LoVo (cell line): ENCODE measurements around the gene COPZ1.
A peak's percentile ranks its signal among the peaks of the same experiment; 100 is the strongest.
"Not testable (repeated sequence)": the region's sequence is repeated elsewhere in the genome, so short reads cannot be mapped to it uniquely, and the experiment has no call there.

Experiments used
- DNase-seq: peaks from one replicate; pipeline ENCODE4 v3.0.0-alpha.2; 2016; ENCODE audit warnings: low spot score

COPZ1 gene

DNA sequence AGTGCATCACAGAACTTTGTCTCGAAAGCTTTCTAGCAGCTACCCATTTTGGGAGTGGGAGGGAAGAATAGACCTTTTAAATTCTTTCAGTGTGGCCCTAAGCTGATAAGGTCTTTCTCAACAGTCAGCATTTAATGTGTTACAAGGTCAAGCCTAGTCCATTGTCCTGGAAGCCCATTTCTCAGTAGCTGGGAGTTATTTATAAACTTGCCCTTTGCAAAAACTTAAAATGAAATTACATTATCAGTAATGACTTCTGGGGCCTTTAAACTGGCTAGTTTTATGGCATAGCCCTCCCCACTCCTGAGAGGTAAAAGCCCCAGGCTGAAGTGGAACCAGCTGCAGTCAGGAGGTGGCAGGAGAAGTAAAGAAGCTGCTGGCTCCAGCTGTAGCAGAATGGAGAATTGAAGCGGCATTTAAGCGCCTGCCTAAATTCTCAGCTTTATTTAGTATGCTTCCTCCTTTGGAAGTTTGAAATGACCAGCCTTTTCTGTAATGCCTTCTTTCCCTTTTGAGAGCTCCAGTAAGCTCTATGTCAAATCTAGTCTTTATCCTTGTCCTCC, 12.4 kb downstream of the COPZ1 start:
- no peak for DNase-seq

DNA sequence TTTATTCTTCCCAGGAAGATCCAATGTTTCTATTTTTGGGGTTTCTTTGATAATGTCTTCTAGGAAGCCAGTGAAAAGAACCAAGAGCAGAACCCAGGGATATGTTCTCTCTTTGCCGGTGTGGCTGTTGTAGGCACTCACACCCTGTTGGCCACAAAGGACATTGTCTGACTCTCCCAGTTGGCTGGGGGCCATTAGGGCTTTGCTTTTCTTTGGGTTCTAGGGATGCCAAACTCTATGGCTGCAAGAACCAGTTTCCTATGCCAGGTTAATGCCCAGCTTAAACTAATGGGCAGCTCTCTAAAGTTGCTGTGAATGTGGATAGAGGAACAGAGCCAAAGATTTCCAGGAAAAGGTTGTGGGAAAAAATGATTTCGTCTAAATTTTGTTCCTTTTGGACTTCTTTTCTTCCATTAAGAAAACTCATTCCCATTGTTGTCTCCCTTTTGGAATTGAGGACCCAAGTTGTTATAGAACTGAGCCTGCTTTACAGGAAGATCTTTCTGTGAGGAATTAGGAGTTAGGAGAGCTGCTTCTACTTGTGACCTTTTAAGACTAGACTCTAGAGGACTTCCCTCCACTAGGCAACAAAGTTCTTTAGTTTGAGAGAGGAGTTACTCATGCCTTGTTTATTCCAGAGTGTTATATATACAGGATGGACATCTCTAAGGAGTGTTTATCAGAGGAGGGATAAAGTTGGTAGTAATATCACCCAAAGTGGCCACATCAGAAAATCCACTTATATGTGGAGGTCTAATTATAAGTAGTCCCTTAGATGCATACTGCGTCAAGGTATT, 13.1 kb downstream of the COPZ1 start:
- DNase-seq: no peak

DNA sequence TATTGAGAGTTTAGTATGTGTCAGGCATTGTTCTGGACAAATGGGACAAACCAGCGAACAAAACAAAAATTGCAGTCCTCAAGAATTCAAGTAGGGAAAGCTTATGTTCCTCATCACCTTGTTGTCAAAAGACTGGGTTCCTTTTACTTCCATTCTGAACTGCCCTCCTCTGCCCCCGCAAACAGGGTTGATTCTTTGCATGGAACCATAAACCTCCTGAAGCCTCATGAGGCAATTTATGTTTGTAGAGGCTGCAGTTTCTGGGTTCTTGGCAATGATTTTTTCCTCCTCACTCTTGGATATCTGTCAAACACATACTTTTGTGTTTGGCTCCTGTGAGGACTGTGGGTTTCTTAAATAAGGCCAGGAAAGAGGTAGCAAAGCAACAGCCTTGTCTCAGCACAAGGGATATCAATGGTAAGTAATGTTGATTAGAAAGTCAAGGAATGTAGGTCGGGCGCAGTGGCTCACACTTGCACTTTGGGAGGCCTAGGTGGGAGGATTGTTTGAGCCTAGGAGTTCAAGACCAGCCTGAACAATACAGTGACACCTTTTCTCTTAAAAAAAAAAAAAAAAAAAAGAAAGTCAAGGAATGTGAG, 13.9 kb downstream of the COPZ1 start:
- DNase-seq: no peak

DNA sequence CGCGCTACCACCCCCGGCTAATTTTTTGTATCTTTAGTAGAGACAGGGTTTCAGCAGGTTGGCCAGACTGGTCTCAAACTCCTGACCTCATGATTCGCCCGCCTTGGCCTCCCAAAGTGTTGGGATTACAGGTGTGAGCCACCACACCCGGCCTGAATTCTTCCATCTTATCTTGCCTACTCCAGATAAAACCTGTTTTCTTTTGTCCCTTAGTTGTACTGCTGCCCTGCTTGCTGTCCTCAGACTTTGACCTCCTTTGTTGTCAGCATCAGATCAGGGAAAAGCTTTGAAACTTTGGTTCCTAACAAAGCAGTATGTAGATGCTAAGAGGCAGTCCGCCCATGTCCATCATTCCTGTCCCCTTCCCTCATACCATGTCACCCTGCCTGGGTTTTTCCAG, 15.9 kb downstream of the COPZ1 start:
- DNase-seq: no peak

DNA sequence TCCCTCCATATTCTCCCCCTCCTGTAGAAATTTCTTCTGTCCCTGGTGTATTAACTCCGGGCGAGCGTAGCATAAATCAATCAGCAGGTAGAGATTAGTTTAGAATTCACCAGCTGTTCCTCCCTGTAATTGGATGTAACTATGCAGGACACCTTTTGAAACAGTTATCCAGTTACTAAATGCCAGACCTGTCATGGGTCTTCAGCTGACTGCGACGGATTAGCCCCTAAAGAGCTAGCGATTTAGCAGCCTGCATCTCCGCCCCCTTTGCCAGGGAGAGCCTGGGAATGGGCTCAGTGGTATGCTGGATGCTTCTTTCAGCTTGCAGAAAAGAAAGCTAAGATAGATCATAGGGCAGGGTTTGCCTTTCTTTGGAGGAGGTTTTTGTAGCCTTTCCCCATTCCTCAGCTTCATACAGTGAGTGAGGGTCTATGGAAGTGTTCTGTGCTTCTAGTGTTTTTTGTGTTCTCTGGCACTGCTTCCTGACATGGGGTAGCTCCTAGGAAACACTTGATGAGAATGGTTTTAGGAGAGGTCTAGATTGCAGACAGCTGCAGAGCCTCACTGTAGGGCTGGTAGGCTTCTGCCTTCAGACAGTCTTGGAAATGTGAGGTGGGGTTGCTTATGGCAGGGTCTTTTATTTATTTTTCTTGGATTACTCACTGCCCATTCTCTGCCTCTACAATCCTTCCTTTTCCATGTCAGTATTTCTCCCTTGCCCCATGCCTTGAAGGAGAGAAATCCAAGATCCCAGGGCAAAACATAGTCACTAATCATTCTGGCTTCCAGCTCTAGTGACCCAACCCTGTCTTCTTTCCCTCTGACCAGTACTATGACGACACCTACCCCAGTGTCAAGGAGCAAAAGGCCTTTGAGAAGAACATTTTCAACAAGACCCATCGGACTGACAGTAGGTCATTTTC, 16.7 kb downstream of the COPZ1 start:
- no peak for DNase-seq

DNA sequence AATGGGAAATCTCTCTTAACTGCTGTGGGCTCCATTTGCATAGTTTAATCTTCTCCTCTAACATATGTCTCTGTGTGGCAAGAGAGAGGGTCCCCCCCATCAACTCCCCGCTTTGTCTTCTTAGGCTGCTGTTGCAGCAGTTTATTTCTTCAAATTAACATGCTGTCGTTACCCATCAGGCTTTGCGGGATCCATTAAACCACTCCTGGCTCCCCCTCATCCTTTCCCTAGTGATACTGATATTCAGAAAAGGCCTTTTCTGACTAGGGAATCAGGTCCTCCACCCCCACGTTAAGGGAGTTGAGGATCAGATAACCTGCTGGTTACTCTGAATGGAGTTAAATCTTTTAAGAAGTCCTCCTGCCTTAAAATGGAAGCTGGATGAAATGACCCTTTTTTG, 24.1 kb downstream of the COPZ1 start:
- DNase-seq: no peak

DNA sequence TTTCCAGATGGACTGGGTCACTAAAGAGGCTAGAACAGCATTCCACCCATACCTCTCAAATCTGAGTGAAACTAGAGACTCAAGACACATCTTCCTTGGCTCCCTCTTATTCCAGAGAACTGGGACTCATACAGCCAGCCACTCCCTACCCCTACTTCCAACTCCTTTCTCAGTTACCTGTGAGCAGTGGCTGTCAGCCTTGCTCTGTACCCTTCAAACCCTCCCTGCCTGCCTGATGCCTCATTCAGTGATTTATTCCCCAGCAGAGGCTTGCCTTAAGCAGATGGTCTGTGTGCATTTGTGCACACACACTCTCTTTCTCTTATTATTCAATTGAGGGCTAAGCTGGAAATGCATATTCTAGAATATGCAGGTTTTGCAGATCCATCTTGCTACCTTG, 24.7 kb downstream of the COPZ1 start:
- no peak for DNase-seq

DNA sequence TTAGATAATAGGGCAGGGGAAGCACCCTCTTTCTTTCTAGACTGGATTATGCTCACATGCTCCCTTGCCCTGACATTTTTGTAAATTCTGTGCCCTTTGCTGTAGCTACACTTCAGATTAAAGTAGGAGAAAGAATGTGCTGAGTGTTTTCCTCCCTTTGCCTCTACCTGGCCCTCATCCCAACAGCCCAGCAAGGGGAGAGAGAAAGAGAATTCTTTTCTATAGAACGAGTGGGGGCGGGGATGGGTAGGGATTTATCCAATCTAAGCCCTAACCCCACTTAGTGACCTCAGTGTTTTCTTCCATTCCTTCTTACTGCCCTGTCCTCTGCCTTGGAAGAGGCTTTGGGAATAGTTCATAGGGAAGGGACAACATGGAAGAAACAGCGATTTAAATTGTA, 25.8 kb downstream of the COPZ1 start:
- DNase-seq: no peak

DNA sequence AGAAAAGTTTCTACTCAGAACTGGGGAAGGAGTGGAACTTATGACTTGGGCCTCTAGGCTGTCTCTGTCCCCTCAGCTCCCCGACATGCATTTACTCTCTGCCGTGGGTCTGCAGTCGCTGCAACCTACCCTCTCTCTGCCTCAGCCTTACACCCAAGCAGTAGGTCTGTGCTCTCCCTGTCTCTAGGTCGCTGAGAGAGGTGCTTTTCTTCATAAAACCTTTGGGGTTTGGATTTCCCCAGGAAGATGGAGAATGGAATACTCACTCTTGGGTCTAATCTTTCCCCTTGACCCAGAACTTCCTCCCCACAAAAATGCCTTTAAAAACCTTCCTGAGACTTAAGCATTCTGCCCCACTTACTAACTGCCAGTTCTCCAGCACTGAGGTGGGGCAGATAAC, 26.4 kb downstream of the COPZ1 start:
- DNase-seq: no peak

DNA sequence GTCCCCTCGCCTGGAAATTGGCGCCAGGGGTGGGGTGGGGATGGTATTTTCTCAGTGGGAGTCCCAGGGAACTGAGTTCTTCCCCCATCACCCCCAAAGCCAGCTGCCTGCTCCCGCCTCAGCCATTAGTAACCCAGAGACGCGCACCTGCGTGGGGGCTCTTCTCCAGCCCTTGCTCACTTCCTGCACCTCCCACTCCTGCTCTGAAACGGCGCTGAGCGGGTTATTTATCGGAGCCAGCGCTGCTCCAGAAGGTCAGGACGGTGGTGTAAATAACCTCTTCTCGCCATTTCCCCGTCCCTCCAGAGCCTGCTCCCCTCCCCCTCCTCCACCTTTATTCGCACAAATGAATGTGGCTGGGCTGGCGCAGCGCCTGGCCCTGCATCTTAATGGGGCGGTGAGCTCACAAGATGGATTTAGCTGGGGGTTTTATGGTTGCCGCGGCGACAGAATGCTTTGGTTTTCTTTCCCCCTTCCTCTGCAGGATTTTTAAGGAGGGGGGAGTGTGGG, 27.1 kb downstream of the COPZ1 start:
- DNase-seq: no peak

DNA sequence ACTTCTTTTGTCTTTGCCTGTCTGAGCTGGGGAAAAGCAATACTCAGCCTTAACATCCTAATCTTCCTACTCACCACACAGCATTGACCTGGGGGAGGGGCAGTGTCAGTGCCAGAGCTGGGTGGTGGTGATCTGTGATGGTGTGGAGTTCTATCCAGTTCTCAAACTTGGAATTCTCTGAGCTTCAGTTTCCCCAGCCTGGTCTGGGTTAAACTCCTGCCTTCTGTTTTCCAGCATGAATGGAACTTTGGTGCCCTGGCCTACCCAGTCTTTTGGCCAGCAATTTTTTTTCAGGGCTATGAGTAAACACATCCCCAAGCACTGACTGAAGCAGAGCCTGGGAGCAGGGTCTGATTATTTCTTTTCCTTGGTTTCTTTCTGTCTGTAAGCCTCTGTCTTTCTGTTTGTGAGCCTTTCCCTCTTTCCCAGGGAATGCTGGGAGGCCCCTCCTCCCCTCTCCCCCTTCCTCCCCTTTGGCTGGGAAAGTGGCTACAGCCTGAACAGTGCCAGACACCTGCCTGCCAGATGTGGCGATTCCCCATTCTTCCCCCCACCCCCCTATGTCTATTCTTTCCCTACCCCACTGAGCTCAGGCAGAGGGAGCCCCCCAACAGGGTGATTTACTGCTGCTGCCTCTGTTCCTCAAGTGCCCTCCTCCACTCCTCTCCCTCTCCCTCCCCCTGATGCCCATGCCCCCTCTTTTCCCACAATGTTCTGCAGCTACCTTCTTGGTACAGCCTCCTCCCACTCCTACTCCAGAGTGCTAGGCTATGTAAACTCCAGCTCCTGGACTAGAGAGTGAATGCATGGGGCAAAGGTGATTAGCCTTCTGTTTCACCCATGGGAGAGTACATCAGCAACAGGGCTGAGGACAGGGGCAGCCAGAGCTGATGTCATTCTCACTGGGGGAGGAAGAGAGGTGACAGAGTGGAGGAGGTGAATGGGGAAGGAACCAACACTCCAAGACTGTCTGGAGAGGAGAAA, 28.3 kb downstream of the COPZ1 start:
- DNase-seq: no peak

DNA sequence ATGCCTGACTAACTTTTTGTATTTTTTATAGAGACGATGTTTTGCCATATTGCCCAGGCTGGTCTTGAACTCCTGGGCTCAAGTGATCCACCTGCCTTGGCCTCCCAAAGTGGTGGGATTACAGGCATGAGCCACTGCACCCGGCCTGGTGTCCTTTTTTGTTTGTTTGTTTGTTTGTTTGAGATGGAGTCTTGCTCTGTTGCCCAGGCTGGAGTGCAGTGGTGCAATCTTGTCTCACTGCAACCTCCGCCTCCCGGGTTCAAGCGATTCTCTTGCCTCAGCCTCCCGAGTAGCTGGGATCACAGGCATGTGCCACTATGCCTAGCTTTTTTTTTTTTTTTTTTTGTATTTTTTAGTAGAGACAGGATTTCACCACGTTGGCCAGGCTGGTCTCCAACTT, 29.3 kb downstream of the COPZ1 start:
- not testable (repeated sequence) for DNase-seq

DNA sequence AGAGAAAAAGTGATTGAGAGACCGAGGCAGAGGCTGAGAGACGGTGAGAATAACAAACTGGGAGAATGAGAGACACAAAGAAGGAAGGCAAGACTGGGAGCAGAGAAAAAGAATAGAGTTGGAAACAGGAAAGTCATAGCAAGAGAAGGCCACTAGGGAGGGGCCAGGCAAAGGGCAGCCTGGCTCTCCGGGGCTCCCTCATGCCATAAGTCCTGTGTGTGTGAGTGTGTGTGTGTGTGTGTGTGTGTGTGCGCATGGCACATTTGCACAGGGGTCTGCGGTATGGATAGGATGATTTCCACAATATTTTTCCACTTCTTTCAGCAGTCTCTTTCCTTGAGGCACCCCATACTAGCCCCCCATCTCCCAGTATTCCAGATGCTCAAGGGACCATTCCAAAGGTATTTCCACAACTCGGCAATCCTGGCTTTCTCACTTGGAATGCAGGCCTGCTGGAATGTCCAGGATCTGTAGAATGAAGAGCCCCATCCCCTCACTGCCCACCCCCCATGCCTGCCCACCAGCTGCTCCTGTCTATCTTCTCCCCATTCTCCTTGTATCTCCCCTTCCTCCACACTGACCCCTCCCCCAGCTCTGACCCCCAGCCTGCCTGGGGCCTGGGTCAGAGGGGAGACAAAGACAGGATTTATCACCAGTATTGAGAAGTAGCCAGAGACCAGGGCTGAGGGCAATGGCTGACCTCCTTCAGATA, 30.3 kb downstream of the COPZ1 start:
- no peak for DNase-seq

DNA sequence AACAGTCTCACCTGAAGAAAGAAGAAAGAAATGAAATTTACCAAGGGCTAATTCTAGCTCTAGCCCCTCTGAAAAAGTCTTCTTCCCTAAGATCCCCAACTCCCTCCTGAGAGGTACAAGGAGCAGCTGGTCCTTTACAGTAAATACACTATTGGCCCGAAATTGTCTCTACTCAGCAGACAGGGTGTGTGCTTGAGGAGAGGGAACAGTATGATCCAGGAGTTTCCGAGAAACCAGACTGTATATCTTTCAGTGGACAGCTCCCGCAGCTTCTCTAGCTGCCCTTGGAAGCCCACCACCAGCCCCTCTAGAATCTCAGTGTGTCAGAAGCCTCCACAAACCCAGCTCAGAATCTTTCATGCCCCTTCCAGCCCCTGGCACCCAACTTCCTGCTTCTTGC, 31.3 kb downstream of the COPZ1 start:
- DNase-seq: no peak

DNA sequence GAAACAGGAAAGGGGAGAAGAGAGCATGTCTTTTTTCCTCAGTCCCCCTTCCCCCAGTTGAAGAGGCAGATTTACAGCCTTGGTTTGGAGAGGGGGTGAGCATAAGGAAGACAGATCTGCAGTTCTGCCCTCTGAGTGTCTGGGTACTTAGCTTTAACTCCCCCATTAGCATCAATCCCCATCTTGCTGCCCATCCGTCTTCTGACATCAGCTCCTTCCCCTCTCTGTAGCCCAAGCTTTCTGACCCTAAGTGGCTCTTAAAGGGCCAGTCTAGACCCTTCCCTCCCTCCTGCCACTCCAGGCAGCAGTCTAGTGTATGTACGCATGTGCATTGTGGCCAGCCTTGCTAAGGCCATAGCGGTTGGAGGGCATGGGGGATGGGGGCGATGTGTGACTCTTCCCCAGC, 32.0 kb downstream of the COPZ1 start:
- no peak for DNase-seq

DNA sequence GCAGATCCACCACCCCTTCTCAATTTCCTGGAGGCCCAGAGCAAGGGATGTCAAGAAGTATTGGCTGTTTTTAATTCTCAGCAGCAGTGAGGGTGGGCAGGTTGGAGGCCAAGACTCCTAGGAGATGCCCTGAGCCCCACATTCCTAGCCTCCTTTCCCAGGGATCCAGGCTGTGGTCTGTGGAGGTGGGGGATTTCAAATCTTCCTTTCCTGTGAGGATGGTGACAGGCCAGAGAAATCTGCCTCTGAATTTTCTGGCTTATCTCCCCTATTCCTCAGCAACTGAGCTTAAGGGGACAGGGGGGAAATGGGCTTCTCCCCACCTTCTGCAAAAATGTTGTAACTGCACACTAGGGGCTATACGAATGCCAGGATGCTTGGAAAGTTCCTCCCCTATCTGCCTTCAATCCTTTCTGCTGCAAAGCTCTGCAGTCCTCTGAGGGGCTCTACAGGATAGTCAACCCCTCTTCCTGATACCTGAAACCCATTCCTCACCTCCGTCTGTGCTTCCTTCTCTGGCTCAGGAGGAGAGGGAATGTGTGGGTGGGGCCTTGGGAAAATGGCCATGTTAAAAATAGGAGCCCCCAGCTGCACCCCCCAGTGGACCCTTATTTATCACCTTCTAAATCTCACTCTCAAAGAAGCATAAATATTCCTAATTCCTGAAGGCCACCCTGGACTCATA, 32.7 kb downstream of the COPZ1 start:
- no peak for DNase-seq

DNA sequence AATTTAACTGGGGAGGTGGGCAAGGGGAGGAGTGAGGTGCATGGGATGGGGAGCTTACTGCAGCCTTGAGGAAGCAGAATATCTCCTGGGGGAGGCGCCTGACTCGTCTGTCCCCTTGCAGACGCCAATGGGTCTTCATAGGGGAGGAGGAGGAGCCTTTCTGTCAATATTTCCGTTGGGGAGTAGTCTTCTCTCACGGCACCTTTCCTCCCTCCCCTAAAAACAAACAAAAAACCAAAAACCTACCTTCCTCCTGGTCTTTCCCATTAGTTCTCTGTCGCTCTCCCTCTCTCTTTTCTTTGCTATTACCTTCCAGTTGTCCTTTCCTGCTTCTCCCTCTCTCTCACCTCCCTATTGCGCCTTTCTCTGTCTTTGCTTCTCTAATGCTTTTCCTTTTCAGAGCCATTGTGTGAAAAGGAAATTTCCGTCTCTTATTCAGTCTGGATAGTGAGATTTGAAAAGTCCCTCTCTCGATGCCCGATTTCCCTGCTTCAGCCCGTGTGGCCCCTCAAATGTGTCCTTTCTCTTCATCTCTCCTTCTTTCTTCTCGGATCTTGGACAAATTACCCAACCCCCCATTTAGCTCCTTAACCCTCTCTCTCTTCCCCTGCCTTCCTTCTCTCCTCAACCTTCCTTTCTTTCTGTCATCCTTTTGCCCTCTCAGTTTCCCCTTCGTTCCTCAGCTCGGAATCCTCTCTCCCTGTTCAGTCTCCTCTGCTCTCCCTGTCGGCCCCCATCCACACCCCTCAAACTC, 33.4 kb downstream of the COPZ1 start:
- no peak for DNase-seq

DNA sequence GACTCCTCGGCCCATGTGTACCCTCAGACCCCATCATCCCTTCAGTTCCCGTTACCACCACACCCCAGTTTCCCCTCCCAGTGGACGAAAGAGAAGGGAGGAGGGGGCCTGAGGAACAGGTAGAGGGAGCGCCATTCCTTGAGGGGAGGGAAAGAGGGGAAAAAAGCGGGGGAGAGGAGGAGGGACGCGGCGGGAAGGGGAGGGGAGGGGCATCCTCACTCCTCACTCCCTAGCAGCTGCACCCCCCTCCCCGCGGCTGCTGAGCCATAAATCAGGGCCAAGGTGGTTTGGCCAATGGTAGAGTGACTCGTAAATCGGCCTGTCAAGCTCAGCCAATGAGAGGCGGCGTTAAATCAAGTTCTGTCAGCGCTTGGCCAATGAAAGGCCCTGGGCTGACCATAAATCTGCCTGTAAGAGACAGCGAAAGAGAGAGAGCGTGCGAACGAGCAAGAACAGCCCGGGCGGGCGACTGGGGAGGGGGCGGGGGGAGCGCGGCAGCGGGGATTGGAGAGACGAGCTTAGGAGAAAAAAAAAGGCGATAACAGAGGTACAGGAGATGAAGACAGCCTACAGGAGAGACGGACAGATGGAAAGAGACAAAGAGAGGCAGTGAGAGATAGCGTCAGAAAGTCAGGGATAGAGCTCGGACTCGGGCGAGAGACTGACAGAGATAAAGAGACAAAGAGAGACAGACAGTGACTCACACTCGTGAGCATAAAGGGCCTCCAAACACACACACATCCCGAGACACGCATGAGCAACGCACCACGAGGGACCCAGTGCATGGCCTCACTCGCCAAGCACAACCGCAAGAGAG, 34.2 kb downstream of the COPZ1 start:
- peak; percentile 100 for DNase-seq
